ENCODE data around the gene EHD2.
"Not testable (repeated sequence)": the region's sequence is repeated elsewhere in the genome, so short reads cannot be mapped to it uniquely, and the experiment has no call there.

EHD2 gene

GRCh38 chr19:47745010-47745901 is 32.0 kb downstream of the EHD2 start, which contains the start of gene NOP53:
TSS of gene NOP53 (plus strand) at chr19:47745546. CDS start at chr19:47745560, 14 bp downstream.
- peak; percentile 90 for DNase-seq (ENCODE audit: low read depth, low spot score)
- Histone ChIP-seq H3K4me3 (ENCODE audit: insufficient read length, low read depth) (peak within 1 kb of the TSS; percentile 68), H3K4me1 (ENCODE audit: insufficient read depth, insufficient read length) (peaks cover 6% of the 10 kb centered on the region), H3K9me3 (ENCODE audit: insufficient read depth, low read length) (no peaks in the 10 kb centered on the region), H3K9ac (ENCODE audit: insufficient read length, low read depth) (peak within 1 kb of the TSS; percentile 89), H3K36me3 (ENCODE audit: insufficient read depth, insufficient read length, low read length) (peaks cover 45% of the 10 kb centered on the region), H3K27me3 (ENCODE audit: insufficient read depth, insufficient read length) (no peaks in the 10 kb centered on the region)
- TF ChIP-seq ZNF274 (IDR thresholded peaks at IDR 0.05; ENCODE audit: low read depth, low read length) = no peak
- TF ChIP-seq YY1 (IDR thresholded peaks at IDR 0.05; ENCODE audit: insufficient read depth, insufficient read length) = peak; percentile 98

- H3K4me1 ChIP-seq (ENCODE audit: insufficient read depth, insufficient read length) = not testable (repeated sequence)
- Histone ChIP-seq H3K9ac (ENCODE audit: insufficient read length, low read depth) (peak overlapping the region; percentile 72), H3K4me3 (ENCODE audit: insufficient read length, low read depth) (peak overlapping the region; percentile 68)
These were observed 32.9 kb downstream of the EHD2 start for GRCh38 chr19:47746129-47746528.

GRCh38 chr19:47749326-47749725 is 36.1 kb downstream of the EHD2 start:
- Histone ChIP-seq H3K4me1 (ENCODE audit: insufficient read depth, insufficient read length) (peaks cover 3% of the 10 kb centered on the region), H3K9me3 (ENCODE audit: insufficient read depth, low read length) (no peaks in the 10 kb centered on the region), H3K36me3 (ENCODE audit: insufficient read depth, insufficient read length, low read length) (peaks cover 69% of the 10 kb centered on the region), H3K27me3 (ENCODE audit: insufficient read depth, insufficient read length) (no peaks in the 10 kb centered on the region), H3K9ac (ENCODE audit: insufficient read length, low read depth) (no peak overlapping the region), H3K4me3 (ENCODE audit: insufficient read length, low read depth) (no peak overlapping the region)
- TF ChIP-seq SUZ12 (IDR thresholded peaks at IDR 0.05; ENCODE audit: extremely low read depth, insufficient read depth, insufficient read length) (no peak), YY1 (IDR thresholded peaks at IDR 0.05; ENCODE audit: insufficient read depth, insufficient read length) (no peak), ZNF274 (IDR thresholded peaks at IDR 0.05; ENCODE audit: low read depth, low read length) (no peak)
- no peak for DNase-seq (ENCODE audit: low read depth, low spot score)

More at GRCh38 chr19:47746129-47746528, 32.9 kb downstream of the EHD2 start:
- peaks cover 48% of the 10 kb centered on the region for H3K36me3 ChIP-seq (ENCODE audit: insufficient read depth, insufficient read length, low read length)
- H3K9me3 ChIP-seq (ENCODE audit: insufficient read depth, low read length); H3K27me3 ChIP-seq (ENCODE audit: insufficient read depth, insufficient read length); DNase-seq (ENCODE audit: low read depth, low spot score): not testable (repeated sequence)

GRCh38 chr19:47750752-47751151 is 37.5 kb downstream of the EHD2 start:
- peaks cover 82% of the 10 kb centered on the region for H3K36me3 ChIP-seq (ENCODE audit: insufficient read depth, insufficient read length, low read length)
- no peaks in the 10 kb centered on the region for H3K27me3 ChIP-seq (ENCODE audit: insufficient read depth, insufficient read length)
- H3K9me3 ChIP-seq (ENCODE audit: insufficient read depth, low read length) = no peaks in the 10 kb centered on the region
- no peak overlapping the region for H3K4me3 ChIP-seq (ENCODE audit: insufficient read length, low read depth)
- H3K9ac ChIP-seq (ENCODE audit: insufficient read length, low read depth) = no peak overlapping the region
- no peak for TF ChIP-seq ZNF274 (IDR thresholded peaks at IDR 0.05; ENCODE audit: low read depth, low read length)
- no peak for TF ChIP-seq YY1 (IDR thresholded peaks at IDR 0.05; ENCODE audit: insufficient read depth, insufficient read length)
- TF ChIP-seq SUZ12 (IDR thresholded peaks at IDR 0.05; ENCODE audit: extremely low read depth, insufficient read depth, insufficient read length) = no peak
- peaks cover 3% of the 10 kb centered on the region for H3K4me1 ChIP-seq (ENCODE audit: insufficient read depth, insufficient read length)
- no peak for DNase-seq (ENCODE audit: low read depth, low spot score)

GRCh38 chr19:47752440-47753211 is 39.4 kb downstream of the EHD2 start:
- Histone ChIP-seq H3K9me3 (ENCODE audit: insufficient read depth, low read length) (no peaks in the 10 kb centered on the region), H3K4me1 (ENCODE audit: insufficient read depth, insufficient read length) (peaks cover 3% of the 10 kb centered on the region), H3K36me3 (ENCODE audit: insufficient read depth, insufficient read length, low read length) (peaks cover 93% of the 10 kb centered on the region), H3K4me3 (ENCODE audit: insufficient read length, low read depth) (no peak overlapping the region), H3K9ac (ENCODE audit: insufficient read length, low read depth) (no peak overlapping the region), H3K27me3 (ENCODE audit: insufficient read depth, insufficient read length) (no peaks in the 10 kb centered on the region)
- TF ChIP-seq YY1 (IDR thresholded peaks at IDR 0.05; ENCODE audit: insufficient read depth, insufficient read length) (no peak), SUZ12 (IDR thresholded peaks at IDR 0.05; ENCODE audit: extremely low read depth, insufficient read depth, insufficient read length) (no peak), ZNF274 (IDR thresholded peaks at IDR 0.05; ENCODE audit: low read depth, low read length) (no peak)
- no peak for DNase-seq (ENCODE audit: low read depth, low spot score)

- no peak for DNase-seq (ENCODE audit: low read depth, low spot score)
- H3K4me3 ChIP-seq (ENCODE audit: insufficient read length, low read depth) = no peak overlapping the region
- no peaks in the 10 kb centered on the region for H3K9me3 ChIP-seq (ENCODE audit: insufficient read depth, low read length)
- no peak overlapping the region for H3K9ac ChIP-seq (ENCODE audit: insufficient read length, low read depth)
- H3K27me3 ChIP-seq (ENCODE audit: insufficient read depth, insufficient read length) = no peaks in the 10 kb centered on the region
- TF ChIP-seq SUZ12 (IDR thresholded peaks at IDR 0.05; ENCODE audit: extremely low read depth, insufficient read depth, insufficient read length) (no peak), YY1 (IDR thresholded peaks at IDR 0.05; ENCODE audit: insufficient read depth, insufficient read length) (no peak), ZNF274 (IDR thresholded peaks at IDR 0.05; ENCODE audit: low read depth, low read length) (no peak)
- peaks cover 3% of the 10 kb centered on the region for H3K4me1 ChIP-seq (ENCODE audit: insufficient read depth, insufficient read length)
- H3K36me3 ChIP-seq (ENCODE audit: insufficient read depth, insufficient read length, low read length) = peaks cover 94% of the 10 kb centered on the region
These were observed 41.2 kb downstream of the EHD2 start for GRCh38 chr19:47754206-47755064.
